Measurements from ENCODE around the gene AKR7A3. TPM values are rescaled to one million over a fixed set of nuclear protein-coding genes. Genes with fewer than 3 reads are reported as not detected.

AKR7A3 gene
- total and polyA plus RNA-seq, 7 donors = 0.71 to 110 (median 1.9) TPM

DNA sequence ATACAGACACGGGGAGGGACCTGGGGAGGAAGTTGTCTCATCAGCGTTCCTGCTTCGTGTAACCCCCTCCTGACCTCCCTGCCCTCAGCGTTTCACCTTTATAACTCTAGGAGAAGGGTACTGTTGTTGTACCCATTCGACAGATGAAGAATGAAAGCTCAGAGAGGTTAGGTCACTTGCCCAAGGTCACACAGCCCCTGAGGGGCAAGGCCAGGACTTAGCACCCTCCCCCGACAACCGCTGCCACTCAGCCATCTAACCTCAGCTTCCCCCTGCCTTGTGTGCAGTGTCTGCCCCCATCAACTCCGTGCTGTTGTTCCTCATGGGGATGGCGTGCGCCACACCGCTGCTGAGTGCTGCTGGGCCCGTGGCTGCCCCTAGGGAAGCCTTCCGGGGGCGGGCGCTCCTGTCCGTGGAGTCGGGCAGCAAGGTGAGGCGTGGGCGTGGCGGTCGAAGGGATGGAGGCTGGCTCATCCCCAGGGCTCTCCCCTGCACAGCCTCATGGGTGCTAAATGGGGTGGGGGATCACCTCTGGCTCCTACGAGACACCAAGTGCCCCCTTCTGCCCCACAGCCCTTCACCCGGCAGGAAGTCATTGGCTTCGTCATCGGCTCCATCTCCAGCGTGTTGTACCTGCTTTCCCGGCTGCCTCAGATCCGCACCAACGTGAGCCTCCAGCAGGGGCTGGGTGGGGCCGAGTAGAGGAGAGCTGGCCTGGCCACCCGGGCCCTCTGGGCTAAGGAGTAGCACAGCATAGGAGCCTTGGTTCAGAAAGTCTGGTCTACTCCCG is 37.6 kb upstream of the AKR7A3 start:
- no peak for TF ChIP-seq POLR2A (IDR thresholded peaks at IDR 0.05)
- no peak for TF ChIP-seq POLR2AphosphoS5 (IDR thresholded peaks at IDR 0.05)
- TF ChIP-seq, protein P1, sequence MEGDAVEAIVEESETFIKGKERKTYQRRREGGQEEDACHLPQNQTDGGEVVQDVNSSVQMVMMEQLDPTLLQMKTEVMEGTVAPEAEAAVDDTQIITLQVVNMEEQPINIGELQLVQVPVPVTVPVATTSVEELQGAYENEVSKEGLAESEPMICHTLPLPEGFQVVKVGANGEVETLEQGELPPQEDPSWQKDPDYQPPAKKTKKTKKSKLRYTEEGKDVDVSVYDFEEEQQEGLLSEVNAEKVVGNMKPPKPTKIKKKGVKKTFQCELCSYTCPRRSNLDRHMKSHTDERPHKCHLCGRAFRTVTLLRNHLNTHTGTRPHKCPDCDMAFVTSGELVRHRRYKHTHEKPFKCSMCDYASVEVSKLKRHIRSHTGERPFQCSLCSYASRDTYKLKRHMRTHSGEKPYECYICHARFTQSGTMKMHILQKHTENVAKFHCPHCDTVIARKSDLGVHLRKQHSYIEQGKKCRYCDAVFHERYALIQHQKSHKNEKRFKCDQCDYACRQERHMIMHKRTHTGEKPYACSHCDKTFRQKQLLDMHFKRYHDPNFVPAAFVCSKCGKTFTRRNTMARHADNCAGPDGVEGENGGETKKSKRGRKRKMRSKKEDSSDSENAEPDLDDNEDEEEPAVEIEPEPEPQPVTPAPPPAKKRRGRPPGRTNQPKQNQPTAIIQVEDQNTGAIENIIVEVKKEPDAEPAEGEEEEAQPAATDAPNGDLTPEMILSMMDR (IDR thresholded peaks at IDR 0.05) = no peak
- no peak for TF ChIP-seq EP300 (IDR thresholded peaks at IDR 0.05)
- no peak overlapping the region for H3K27ac ChIP-seq
- H3K4me1 ChIP-seq = no peaks in the 10 kb centered on the region
- intact Hi-C loops (cut with DNase I) = no loop called here
- H3K36me3 ChIP-seq = peaks cover 21 to 77% (median 44%) of the 10 kb centered on the region in 4 donors
- DNase-seq = no peak
- 87 to 88% methylated on average over 32 of the region's 32 CpGs for WGBS, 2 donors
- no peaks in the 10 kb centered on the region for H3K9me3 ChIP-seq
- H3K27me3 ChIP-seq = no peaks in the 10 kb centered on the region
- no peak overlapping the region for H3K4me3 ChIP-seq

DNA sequence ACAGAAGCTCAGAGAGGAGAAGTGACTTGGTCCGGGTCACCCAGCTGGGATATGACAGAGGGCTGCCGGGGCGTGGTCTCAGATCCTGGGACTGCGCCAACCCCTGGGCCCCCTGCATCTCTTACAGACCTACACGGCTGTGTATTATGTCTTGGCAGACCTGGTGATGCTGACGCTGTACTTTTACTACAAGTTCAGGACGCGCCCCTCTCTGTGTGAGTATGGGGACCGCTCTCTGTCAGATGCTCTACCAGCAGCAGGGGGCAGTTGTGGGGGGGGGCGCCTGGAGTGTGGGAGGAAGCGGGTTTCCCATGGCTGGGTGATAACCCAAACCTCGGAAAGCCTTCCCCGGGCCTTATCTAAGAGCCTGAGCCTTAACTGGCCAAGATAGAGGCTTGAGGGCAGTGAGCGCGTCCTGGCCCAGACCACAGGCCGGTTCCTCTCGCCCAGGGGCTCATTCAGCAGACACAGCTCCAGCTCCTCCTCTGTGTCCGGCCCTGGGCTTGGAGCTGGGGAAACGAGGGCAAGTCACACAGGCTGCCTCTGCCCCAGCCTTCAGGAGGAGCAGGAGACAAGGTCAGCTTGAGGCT is 36.9 kb upstream of the AKR7A3 start:
- peaks cover 21 to 77% (median 44%) of the 10 kb centered on the region in 4 donors for H3K36me3 ChIP-seq
- no peaks in the 10 kb centered on the region for H3K27me3 ChIP-seq
- H3K4me3 ChIP-seq = no peak overlapping the region
- WGBS, 2 donors = 85 to 90% methylated on average over 19 of the region's 19 CpGs
- intact Hi-C loops (cut with DNase I) = no loop called here
- H3K9me3 ChIP-seq = no peaks in the 10 kb centered on the region
- no peaks in the 10 kb centered on the region for H3K4me1 ChIP-seq
- TF ChIP-seq POLR2AphosphoS5 (IDR thresholded peaks at IDR 0.05) (no peak), POLR2A (IDR thresholded peaks at IDR 0.05) (no peak), EP300 (IDR thresholded peaks at IDR 0.05) (no peak)
- TF ChIP-seq, protein P1 (IDR thresholded peaks at IDR 0.05) = no peak
- DNase-seq = no peak
- no peak overlapping the region for H3K27ac ChIP-seq

DNA sequence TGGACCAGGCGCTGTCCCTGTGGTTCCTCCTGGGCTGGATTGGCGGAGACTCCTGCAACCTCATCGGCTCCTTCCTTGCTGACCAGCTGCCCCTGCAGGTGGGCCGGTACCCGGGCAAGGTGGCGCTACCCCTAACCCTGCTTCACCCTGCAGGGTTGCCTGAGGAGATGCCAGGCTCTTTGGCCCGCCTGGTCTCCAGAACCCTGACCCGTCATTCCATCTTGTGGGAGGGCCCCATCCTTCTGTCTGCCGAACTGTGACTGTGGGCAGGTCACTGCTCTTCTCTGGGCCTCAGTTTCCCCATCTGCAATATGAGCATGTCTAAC is 36.1 kb upstream of the AKR7A3 start:
- H3K36me3 ChIP-seq = peaks cover 21 to 70% (median 44%) of the 10 kb centered on the region in 4 donors
- no peak for DNase-seq
- WGBS, 2 donors = 97 to 98% methylated on average over 9 of the region's 9 CpGs
- H3K27me3 ChIP-seq = no peaks in the 10 kb centered on the region
- TF ChIP-seq POLR2AphosphoS5 (IDR thresholded peaks at IDR 0.05) = no peak
- TF ChIP-seq, protein P1 (IDR thresholded peaks at IDR 0.05) = no peak
- TF ChIP-seq POLR2A (IDR thresholded peaks at IDR 0.05) = no peak
- no peak overlapping the region for H3K27ac ChIP-seq
- intact Hi-C loops (cut with DNase I) = no loop called here
- H3K4me3 ChIP-seq = no peak overlapping the region
- H3K4me1 ChIP-seq = no peaks in the 10 kb centered on the region
- no peaks in the 10 kb centered on the region for H3K9me3 ChIP-seq

DNA sequence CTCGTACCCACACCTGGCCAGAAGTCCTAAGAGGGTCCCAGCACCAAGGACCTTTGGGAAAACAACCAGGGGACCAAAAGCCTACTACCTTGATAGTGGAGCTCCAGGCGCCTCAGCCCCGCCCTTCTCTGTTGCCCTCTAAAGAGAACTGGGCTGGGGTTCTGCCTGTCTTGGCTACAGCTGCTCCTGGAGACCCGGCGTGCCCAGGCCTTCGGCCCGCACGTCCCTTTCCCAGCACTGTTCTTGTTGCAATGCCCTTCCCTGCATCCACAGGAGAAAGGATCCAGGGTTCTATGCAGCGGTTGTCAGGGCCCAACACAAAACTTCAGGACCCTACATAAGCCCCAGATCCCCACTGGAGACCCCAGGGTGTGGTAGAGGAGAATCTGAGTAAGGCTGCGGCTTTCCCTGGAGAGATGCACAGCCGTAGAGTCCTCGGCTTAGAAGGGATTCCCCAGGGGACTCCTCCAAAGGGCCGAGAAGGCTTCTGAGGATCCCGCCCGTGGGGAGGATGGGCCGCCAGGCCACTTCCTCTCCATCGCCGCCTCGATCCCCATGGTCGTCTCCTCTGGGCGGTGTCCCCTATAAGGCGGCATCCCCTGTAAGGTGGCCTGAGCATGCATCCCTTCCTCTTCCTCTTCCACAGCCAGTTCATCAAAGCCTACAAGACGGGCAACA is 35.6 kb upstream of the AKR7A3 start:
- Histone ChIP-seq H3K4me1 (no peaks in the 10 kb centered on the region), H3K36me3 (peaks cover 21 to 67% (median 44%) of the 10 kb centered on the region in 4 donors), H3K27ac (no peak overlapping the region), H3K9me3 (no peaks in the 10 kb centered on the region), H3K27me3 (no peaks in the 10 kb centered on the region), H3K4me3 (no peak overlapping the region)
- WGBS, 2 donors = 90 to 95% methylated on average over 23 of the region's 23 CpGs
- intact Hi-C loops (cut with DNase I) = no loop called here
- TF ChIP-seq, protein P1 (IDR thresholded peaks at IDR 0.05) = no peak
- TF ChIP-seq EP300 (IDR thresholded peaks at IDR 0.05) = no peak
- TF ChIP-seq POLR2AphosphoS5 (IDR thresholded peaks at IDR 0.05) = no peak
- no peak for TF ChIP-seq POLR2A (IDR thresholded peaks at IDR 0.05)
- no peak for DNase-seq
